K562 (cell line): ENCODE data around the gene WNK1. TPM values are rescaled to one million over a fixed set of nuclear protein-coding genes. Genes with fewer than 3 reads are reported as not detected.
A peak's percentile ranks its signal among the peaks of the same experiment; 100 is the strongest.

ENCODE experiments used
- ARHGAP35 ChIP-seq: fragments of 450-650 bp; IDR thresholded peaks from 2 replicates; pipeline ENCODE4 v1.6.1; 2018; ENCODE audit not compliant: partially characterized antibody
- CBX5 ChIP-seq: IDR thresholded peaks from 2 replicates; pipeline ENCODE4 v1.6.1; 2014; ENCODE audit warnings: low read depth, borderline replicate concordance
- CHD4 ChIP-seq: fragments of 200-600 bp; sonication (generic); IDR thresholded peaks from 3 replicates; pipeline ENCODE4 v1.6.1; 2012; ENCODE audit warnings: low read depth, mild to moderate bottlenecking, mixed read lengths, low read length, inconsistent platforms; ENCODE audit not compliant: insufficient read depth, insufficient replicate concordance, poor library complexity, severe bottlenecking
- COPS2 ChIP-seq: fragments of 450-650 bp; conservative IDR thresholded peaks from 2 replicates; pipeline ENCODE4 v1.6.1; 2016; ENCODE audit warnings: mild to moderate bottlenecking, moderate library complexity
- CTBP1 ChIP-seq: fragments of 450-650 bp; IDR thresholded peaks from 2 replicates; pipeline ENCODE4 v1.6.1; 2016; ENCODE audit warnings: borderline replicate concordance
- GTF2A2 ChIP-seq: IDR thresholded peaks from 2 replicates; pipeline ENCODE4 v1.6.1; 2016; ENCODE audit warnings: mild to moderate bottlenecking, missing genetic modification characterization, missing compliant biosample characterization
- HNRNPK ChIP-seq: fragments of 200-400 bp; formaldehyde crosslinking; IDR thresholded peaks from one replicate; pipeline ENCODE4 v1.6.1; 2018; ENCODE audit warnings: mild to moderate bottlenecking, low read depth, low read length; ENCODE audit not compliant: poor library complexity, severe bottlenecking
- IRF9 ChIP-seq: fragments of 450-650 bp; IDR thresholded peaks from 2 replicates; pipeline ENCODE4 v1.6.1; 2016; ENCODE audit warnings: missing biosample characterization, missing genetic modification characterization
- MTF1 ChIP-seq: fragments of 250-450 bp; sonication (Bioruptor Pico); IDR thresholded peaks from 2 replicates; pipeline ENCODE4 v1.9.0; 2021; ENCODE audit warnings: moderate library complexity, mild to moderate bottlenecking, inconsistent platforms, borderline replicate concordance
- NR1H2 ChIP-seq: sonication (generic); formaldehyde crosslinking; IDR thresholded peaks from 2 replicates; pipeline ENCODE4 v1.4.0; 2020; ENCODE audit warnings: mild to moderate bottlenecking, missing genetic modification reagents
- NR2C1 ChIP-seq, 2 experiments: fragments of 450-650 bp; IDR thresholded peaks; 2 replicates each; pipeline ENCODE4 v1.6.1; 2017; ENCODE audit warnings: mild to moderate bottlenecking in 2 of 2, antibody characterized with exemption in 1 of 2, inconsistent platforms in 1 of 2, missing compliant biosample characterization in 1 of 2, missing genetic modification characterization in 1 of 2
- PTTG1 ChIP-seq: fragments of 450-650 bp; IDR thresholded peaks from 2 replicates; pipeline ENCODE4 v1.6.1; 2016; ENCODE audit warnings: low read depth, mild to moderate bottlenecking, missing genetic modification characterization, missing compliant biosample characterization
- RB1 ChIP-seq: fragments of 450-650 bp; IDR thresholded peaks from 2 replicates; pipeline ENCODE4 v1.6.1; 2017; ENCODE audit warnings: low read depth, mild to moderate bottlenecking
- SAP30 ChIP-seq: fragments of 200-600 bp; sonication (generic); IDR thresholded peaks from 2 replicates; pipeline ENCODE4 v1.6.1; 2012; ENCODE audit warnings: borderline replicate concordance, low read depth, mild to moderate bottlenecking, moderate library complexity, low read length, control low read depth, inconsistent platforms; ENCODE audit not compliant: insufficient read depth, poor library complexity, severe bottlenecking
- SMARCB1 ChIP-seq: IDR thresholded peaks from 2 replicates; pipeline ENCODE4 v1.6.1; 2011; ENCODE audit warnings: improper control_type of control experiment, low read depth; ENCODE audit not compliant: insufficient read length
- SNRNP70 ChIP-seq: fragments of 200-400 bp; formaldehyde crosslinking; optimal IDR thresholded peaks from 2 replicates; pipeline ENCODE3; 2017; ENCODE audit warnings: low read depth, low read length
- TBL1XR1 ChIP-seq, 2 experiments: IDR thresholded peaks; 2 replicates each; pipeline ENCODE4 v1.6.1; 2012; ENCODE audit warnings: improper control_type of control experiment in 2 of 2, low read length in 2 of 2, mild to moderate bottlenecking in 1 of 2
- TBP ChIP-seq: optimal IDR thresholded peaks from 2 replicates; pipeline ENCODE3; 2011; ENCODE audit warnings: low read depth, low read length, improper control_type of control experiment
- TCF7L2 ChIP-seq: fragments of 150-350 bp; IDR thresholded peaks from 2 replicates; pipeline ENCODE4 v1.6.1; 2016; ENCODE audit warnings: low read depth, mild to moderate bottlenecking, low read length, moderate library complexity
- TGIF2 ChIP-seq: sonication (generic); formaldehyde crosslinking; IDR thresholded peaks from 2 replicates; pipeline ENCODE4 v1.8.1; 2022; ENCODE audit warnings: mild to moderate bottlenecking, missing genetic modification reagents, moderate library complexity
- THRAP3 ChIP-seq: fragments of 450-650 bp; IDR thresholded peaks from 2 replicates; pipeline ENCODE4 v1.6.1; 2016; ENCODE audit warnings: mild to moderate bottlenecking, inconsistent platforms, borderline replicate concordance
- XRCC3 ChIP-seq: fragments of 450-650 bp; IDR thresholded peaks from 2 replicates; pipeline ENCODE4 v1.6.1; 2017; ENCODE audit warnings: mild to moderate bottlenecking, moderate library complexity
- ZBTB8A ChIP-seq: fragments of 450-650 bp; IDR thresholded peaks from 2 replicates; pipeline ENCODE4 v1.6.1; 2018; ENCODE audit warnings: mild to moderate bottlenecking, moderate library complexity; ENCODE audit not compliant: partially characterized antibody
- ZNF212 ChIP-seq: fragments of 450-650 bp; formaldehyde crosslinking; IDR thresholded peaks from 2 replicates; pipeline ENCODE4 v1.4.0; 2020; ENCODE audit warnings: mild to moderate bottlenecking
- ZNF507 ChIP-seq: conservative IDR thresholded peaks from 2 replicates; pipeline ENCODE4 v1.6.1; 2017; ENCODE audit warnings: missing genetic modification characterization, missing compliant biosample characterization
- ZNF584 ChIP-seq: fragments of 200-800 bp; sonication (Bioruptor generic); IDR thresholded peaks from 2 replicates; pipeline ENCODE4 v1.6.1; 2016; ENCODE audit warnings: low read depth, mild to moderate bottlenecking, missing genetic modification characterization, missing compliant biosample characterization
- ZSCAN29 ChIP-seq: fragments of 450-650 bp; IDR thresholded peaks from 2 replicates; pipeline ENCODE4 v1.6.1; 2017
- polyA plus RNA-seq, 8 experiments: library from polyadenylated mRNA; depleted of rRNA in 4 of 8; stranded (reverse) in 5 of 8; unstranded in 3 of 8; fragments of >200 nt; fragmentation: Nextera tagmentation in 2 of 8; fragmentation: Illumina TruSeq in 1 of 8; extraction: Ambion mirVana in 2 of 8; extraction: Trizol in 1 of 8; gene quantifications; 2 replicates each; pipeline versions ENCODE4 v1.2.1 to v1.2.3, GENCODE V29; 2011 to 2014; ENCODE audit warnings: inconsistent platforms in 1 of 8, missing spikeins in 1 of 8
- total RNA-seq, 7 experiments: library from RNA; depleted of rRNA in 6 of 7; stranded (reverse); fragments of >200 nt in 6 of 7; fragmentation: Illumina TruSeq in 2 of 7; extraction: Trizol in 2 of 7; gene quantifications; 2 replicates each; pipeline versions ENCODE4 v1.2.1 to v1.2.3, GENCODE V29; 2011 to 2021; ENCODE audit warnings: low replicate concordance in 1 of 7

WNK1 gene
- total and polyA plus RNA-seq, 9 of the 15 experiments (the other 6 are each of a cell fraction or from before 2014, with no cell fraction given), result 4.3 to 73.9 (median 31.0) TPM

- TF ChIP-seq CBX5 (no peak), CTBP1 (peak; percentile 70; the same call in 1 of the 2 replicates), NR1H2 (CRISPR knock-in tag) (no peak), NR2C1 (IDR thresholded peaks at IDR 0.05) (no peak), NR2C1 (tag; IDR thresholded peaks at IDR 0.05) (peak; percentile 29; the same call in 1 of the 2 replicates), ZNF507 (tag) (no peak), TBP (peak; percentile 69), GTF2A2 (no peak), TBL1XR1 (IDR thresholded peaks at IDR 0.05; ENCODE audit: low read length in 2 of 2) (0 out of 4 replicates have a peak, but pooled peaks of 1 of the 2 experiments have one; percentile 17), RB1 (peak; percentile 98), XRCC3 (no peak), ZNF584 (CRISPR knock-in tag) (0 out of 2 replicates have a peak, but pooled peaks have one; percentile 38), SMARCB1 (no peak), ZSCAN29 (no peak), MTF1 (no peak), SAP30 (no peak), TCF7L2 (peak; percentile 64; the same call in 1 of the 2 replicates), COPS2 (no peak), ZBTB8A (no peak), TGIF2 (no peak), HNRNPK (no peak), CHD4 (no peak), IRF9 (tag) (no peak), ZNF212 (no peak), PTTG1 (tag) (no peak), THRAP3 (no peak), SNRNP70 (no peak), ARHGAP35 (no peak)
These were observed 197.2 kb downstream of the WNK1 start, which contains the start of gene RAD52 (continued) for GRCh38 chr12:949453-950191.
